Peyer's patch (tissue), 4 donors: Measurements from ENCODE around the gene PTS.
"Not testable (repeated sequence)": the region's sequence is repeated elsewhere in the genome, so short reads cannot be mapped to it uniquely, and the experiment has no call there.

Experiments used
- POLR2A ChIP-seq, 2 donors: fragments of 450-650 bp; IDR thresholded peaks; one replicate each; pipeline ENCODE4 v1.5.1; 2017; ENCODE audit warnings: antibody characterized with exemption in 2 of 2, mild to moderate bottlenecking in 2 of 2, moderate library complexity in 2 of 2
- TF ChIP-seq, protein P1 (sequence below), 6 experiments: fragments of 450-650 bp in 4 of 6; fragments of 200-600 bp in 2 of 6; sonication (generic) in 1 of 6; IDR thresholded peaks; one replicate each; pipeline ENCODE4 v1.5.1; 2017 to 2019; ENCODE audit warnings: antibody characterized with exemption in 6 of 6, mild to moderate bottlenecking in 3 of 6, moderate library complexity in 1 of 6

DNA sequence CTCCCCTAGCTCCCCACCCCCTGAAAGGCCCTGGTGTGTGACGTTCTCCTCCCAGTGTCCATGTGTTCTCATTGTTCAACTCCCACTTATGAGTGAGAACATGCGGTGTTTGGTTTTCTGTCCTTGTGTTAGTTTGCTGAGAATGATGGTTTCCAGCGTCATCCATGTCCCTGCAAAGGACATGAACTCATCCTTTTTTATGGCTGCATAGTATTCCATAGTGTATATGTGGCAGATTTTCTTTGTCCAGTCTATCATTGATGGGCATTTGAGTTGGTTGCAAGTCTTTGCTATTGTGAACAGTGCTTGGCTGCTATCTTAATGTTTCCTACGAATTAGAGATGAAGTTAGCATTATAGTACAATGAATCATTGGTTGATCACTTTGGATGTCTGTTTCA lies 27.1 kb upstream of the PTS start:
- TF ChIP-seq, protein P1, sequence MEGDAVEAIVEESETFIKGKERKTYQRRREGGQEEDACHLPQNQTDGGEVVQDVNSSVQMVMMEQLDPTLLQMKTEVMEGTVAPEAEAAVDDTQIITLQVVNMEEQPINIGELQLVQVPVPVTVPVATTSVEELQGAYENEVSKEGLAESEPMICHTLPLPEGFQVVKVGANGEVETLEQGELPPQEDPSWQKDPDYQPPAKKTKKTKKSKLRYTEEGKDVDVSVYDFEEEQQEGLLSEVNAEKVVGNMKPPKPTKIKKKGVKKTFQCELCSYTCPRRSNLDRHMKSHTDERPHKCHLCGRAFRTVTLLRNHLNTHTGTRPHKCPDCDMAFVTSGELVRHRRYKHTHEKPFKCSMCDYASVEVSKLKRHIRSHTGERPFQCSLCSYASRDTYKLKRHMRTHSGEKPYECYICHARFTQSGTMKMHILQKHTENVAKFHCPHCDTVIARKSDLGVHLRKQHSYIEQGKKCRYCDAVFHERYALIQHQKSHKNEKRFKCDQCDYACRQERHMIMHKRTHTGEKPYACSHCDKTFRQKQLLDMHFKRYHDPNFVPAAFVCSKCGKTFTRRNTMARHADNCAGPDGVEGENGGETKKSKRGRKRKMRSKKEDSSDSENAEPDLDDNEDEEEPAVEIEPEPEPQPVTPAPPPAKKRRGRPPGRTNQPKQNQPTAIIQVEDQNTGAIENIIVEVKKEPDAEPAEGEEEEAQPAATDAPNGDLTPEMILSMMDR (IDR thresholded peaks at IDR 0.05) = not testable (repeated sequence)
- TF ChIP-seq POLR2A (IDR thresholded peaks at IDR 0.05) = not testable (repeated sequence)
